Measurements from ENCODE around the gene DHX29.
A peak's percentile ranks its signal among the peaks of the same experiment; 100 is the strongest.

Gene DHX29

GRCh38 chr5:55316837-55317236 is 9.3 kb upstream of the DHX29 start:
- no peak for DNase-seq (ENCODE audit: low read depth in 2 of 2)

GRCh38 chr5:55316289-55316688 is 8.8 kb upstream of the DHX29 start:
- no peak for DNase-seq (ENCODE audit: low read depth in 2 of 2)

GRCh38 chr5:55313870-55314617 is 6.5 kb upstream of the DHX29 start:
- DNase-seq (ENCODE audit: low read depth in 2 of 2): no peak

- no peak for DNase-seq (ENCODE audit: low read depth in 2 of 2)
These were observed 851 bp upstream of the DHX29 start for GRCh38 chr5:55308254-55308836.

GRCh38 chr5:55306641-55307382 is 682 bp downstream of the DHX29 start:
- peak in 1 of 2 donors; percentile 2 for DNase-seq (ENCODE audit: low read depth in 2 of 2)

- no peak for DNase-seq (ENCODE audit: low read depth in 2 of 2)
These were observed 2.1 kb downstream of the DHX29 start for GRCh38 chr5:55305345-55305744.

- DNase-seq (ENCODE audit: low read depth in 2 of 2): no peak
These were observed 2.9 kb downstream of the DHX29 start for GRCh38 chr5:55304584-55304983.

- DNase-seq (ENCODE audit: low read depth in 2 of 2): no peak
These were observed 4.2 kb downstream of the DHX29 start for GRCh38 chr5:55303238-55303690.

- DNase-seq (ENCODE audit: low read depth in 2 of 2): no peak
These were observed 6.6 kb downstream of the DHX29 start for GRCh38 chr5:55300890-55301289.

GRCh38 chr5:55294935-55295334 is 12.6 kb downstream of the DHX29 start:
- no peak for DNase-seq (ENCODE audit: low read depth in 2 of 2)

GRCh38 chr5:55290991-55291390 is 16.5 kb downstream of the DHX29 start:
- DNase-seq (ENCODE audit: low read depth in 2 of 2): no peak

- DNase-seq (ENCODE audit: low read depth in 2 of 2): no peak
These were observed 17.7 kb downstream of the DHX29 start for GRCh38 chr5:55289808-55290207.

- no peak for DNase-seq (ENCODE audit: low read depth in 2 of 2)
These were observed 21.0 kb downstream of the DHX29 start for GRCh38 chr5:55286411-55286933.

- no peak for DNase-seq (ENCODE audit: low read depth in 2 of 2)
These were observed 28.7 kb downstream of the DHX29 start for GRCh38 chr5:55278778-55279177.

GRCh38 chr5:55276771-55277170 is 30.7 kb downstream of the DHX29 start:
- no peak for DNase-seq (ENCODE audit: low read depth in 2 of 2)

- no peak for DNase-seq (ENCODE audit: low read depth in 2 of 2)
These were observed 49.2 kb downstream of the DHX29 start for GRCh38 chr5:55258339-55258738.

- no peak for DNase-seq (ENCODE audit: low read depth in 2 of 2)
These were observed 52.7 kb downstream of the DHX29 start for GRCh38 chr5:55254802-55255201.

GRCh38 chr5:55250064-55250463 is 57.4 kb downstream of the DHX29 start:
- no peak for DNase-seq (ENCODE audit: low read depth in 2 of 2)

- DNase-seq (ENCODE audit: low read depth in 2 of 2): no peak
These were observed 65.7 kb downstream of the DHX29 start for GRCh38 chr5:55241746-55242145.

GRCh38 chr5:55236800-55237199 is 70.7 kb downstream of the DHX29 start:
- no peak for DNase-seq (ENCODE audit: low read depth in 2 of 2)

- DNase-seq (ENCODE audit: low read depth in 2 of 2): no peak
These were observed 73.3 kb downstream of the DHX29 start for GRCh38 chr5:55234121-55234700.

Measured in stimulated activated CD4-positive, alpha-beta T cell treated with anti-CD3 and anti-CD28 coated beads, Interleukin-1b, Interleukin-23, amount 100 ng/mL, for 4 hours (primary cell).